Measurements from ENCODE around the gene SCGB2B2.
"Not testable (repeated sequence)": the region's sequence is repeated elsewhere in the genome, so short reads cannot be mapped to it uniquely, and the experiment has no call there.

Gene SCGB2B2

DNA sequence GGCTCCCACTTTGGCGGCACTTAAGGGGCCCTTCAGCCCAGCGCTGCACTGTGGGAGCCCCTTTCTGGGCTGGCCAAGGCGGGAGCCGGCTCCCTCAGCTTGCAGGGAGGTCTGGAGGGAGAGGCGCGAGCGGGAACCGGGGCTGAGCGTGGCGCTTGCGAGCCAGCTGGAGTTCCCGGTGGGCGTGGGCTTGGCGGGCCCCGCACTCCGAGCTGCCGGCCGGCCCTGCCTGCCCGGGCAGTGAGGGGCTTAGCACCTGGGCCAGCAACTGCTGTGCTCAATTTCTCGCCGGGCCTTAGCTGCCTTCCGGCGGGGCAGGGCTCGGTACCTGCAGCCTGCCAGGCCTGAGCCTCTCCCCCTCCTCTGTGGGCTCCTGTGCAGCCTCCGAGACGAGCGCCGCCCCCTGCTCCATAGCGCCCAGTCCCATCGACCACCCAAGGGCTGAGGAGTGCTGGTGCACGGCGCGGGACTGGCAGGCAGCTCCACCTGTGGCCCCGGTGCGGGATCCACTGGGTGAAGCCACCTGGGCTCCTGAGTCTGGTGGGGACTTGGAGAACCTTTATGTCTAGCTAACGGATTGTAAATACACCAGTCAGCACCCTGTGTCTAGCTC lies 8.8 kb downstream of the SCGB2B2 start:
- DNase-seq, result not testable (repeated sequence)

DNA sequence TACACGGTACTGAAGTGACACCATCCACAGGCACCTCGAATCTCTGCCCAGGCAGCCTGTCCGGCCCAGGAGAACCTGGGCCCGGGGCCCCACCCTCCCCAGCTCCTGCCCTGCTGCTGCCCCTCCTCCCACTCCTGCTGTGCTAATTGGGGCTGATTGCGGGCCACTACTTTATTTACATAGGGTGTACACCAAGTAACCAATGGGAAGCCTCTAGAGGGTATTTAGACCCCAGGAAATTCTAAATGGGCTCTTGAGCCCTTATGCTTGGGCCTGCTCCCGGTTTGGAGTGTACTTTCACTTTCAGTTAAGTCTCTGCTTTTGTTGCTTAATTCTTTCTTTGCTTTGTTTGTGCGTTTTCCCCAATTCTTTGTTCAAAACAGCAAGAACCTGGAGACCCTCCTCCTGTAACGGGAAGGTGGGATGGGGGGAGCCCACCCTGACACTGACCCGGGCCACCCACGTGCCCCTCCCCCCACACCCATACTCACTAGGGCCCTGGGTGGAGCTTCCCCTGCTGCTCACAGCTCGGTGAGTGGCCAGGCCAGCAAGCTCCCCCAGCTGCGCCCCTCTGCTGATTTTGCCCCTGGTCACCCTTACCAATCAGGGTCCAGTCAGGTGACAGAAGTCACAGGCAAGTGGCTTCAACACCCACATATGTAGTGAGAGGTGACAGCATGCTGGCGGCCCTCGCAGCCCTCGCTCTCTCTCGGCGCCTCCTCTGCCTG lies 9.4 kb downstream of the SCGB2B2 start:
- no peak for DNase-seq

DNA sequence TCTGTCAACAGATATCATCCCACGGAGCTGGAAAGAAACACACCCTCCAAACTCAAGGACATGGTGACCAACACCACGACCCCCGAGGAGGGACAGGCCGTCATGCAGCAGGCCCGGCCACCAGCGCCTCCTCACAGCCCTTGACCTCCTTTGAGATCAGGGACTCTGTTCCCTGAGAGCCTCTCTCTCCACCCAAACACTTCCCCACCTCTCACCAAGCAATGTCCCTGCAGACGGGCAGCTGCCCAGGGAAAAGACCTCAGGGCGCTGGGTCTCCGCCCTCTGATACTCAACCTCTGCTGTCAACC lies 10.0 kb downstream of the SCGB2B2 start:
- no peak for DNase-seq

DNA sequence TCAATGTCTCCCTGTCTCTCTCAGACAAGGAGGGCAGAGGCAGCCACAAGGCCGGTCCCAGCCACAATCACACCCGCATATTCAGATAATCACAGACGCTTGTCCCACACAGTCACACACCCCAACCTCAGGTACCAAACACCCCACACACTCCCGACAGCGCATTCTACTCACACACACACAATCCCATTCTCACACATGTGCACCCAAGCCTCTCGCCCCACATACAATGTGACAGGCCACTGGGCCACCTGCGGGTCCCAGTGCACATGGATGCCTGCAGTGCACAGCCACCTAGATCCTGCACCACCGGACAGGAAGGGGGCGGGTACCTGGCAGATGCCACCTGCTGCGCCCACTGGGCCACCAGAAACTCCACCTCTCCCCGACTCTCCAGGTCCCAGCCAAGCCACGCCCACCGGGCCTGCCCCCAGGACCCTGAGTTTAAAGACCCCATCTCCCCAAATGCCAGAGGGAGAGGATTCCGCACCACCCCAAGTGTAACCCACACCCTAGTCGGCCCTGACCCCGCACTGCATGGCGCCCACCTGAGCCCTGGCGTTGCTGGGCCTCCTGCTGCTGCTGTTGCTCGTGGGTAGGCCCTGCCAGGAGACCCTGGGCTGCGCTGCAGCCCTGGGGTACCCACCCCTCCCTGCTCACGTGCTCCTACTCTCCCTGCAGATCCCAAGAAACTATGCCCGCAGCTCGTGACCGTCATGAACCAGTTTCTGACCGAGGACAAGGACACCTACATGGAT lies 10.6 kb downstream of the SCGB2B2 start:
- DNase-seq, result no peak

DNA sequence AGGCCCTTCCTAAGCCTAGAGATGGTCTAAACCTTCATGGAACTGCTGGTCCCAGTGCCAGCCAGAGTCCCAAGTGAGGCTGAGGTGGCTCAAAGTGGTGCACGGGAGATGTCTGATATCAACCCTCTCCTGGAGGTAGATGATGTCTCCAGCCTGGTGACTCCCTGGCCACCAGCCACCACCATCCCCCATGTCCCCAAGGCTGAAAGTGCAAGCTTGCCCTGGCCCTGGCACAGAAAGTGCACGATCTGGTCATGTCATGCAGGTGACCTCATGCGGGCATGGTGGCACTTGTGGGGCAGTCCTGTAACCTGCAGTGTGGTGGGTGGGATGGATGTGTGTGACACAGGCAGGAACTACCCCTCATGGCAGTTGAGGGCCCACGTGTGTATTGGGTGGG lies 11.7 kb downstream of the SCGB2B2 start:
- DNase-seq, result not testable (repeated sequence)

DNA sequence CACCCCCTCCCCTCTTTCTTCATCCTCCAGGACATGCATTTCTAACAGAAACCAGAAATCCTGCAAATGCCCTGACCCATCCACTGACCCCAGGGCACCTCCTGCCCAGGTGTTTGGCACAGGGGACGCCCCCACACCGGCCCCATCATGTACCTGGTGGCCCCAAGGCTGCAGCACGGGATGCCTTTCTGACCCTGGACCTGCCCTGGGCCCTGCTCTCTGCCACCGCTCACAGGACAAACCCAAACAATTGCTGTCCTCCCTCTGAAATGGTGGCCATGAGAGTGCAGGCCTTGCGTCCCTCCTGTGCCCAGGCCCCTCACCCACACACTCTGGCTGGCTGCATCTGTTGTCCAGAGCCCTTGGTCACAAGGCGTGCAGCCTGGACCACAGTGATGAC lies 12.1 kb downstream of the SCGB2B2 start:
- no peak for DNase-seq

DNA sequence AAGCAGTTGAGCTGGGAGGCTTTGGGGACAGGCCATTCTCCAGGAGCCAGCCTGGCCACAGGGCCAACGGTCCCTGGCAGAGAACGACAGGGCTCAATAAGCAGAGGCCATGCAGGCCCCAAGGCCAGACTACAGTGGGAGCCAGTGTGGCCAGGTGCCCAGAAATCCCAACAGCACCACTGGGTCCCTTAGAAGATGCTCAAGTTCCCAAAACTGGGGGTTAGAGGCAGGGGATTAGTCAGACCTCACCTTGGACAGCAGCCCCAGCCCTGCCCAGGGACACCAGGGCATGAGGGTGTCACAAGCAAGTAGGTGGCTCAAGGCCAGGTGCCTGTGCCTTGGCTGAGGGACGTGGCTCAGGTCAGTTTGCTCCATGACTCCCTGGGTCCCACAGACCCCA lies 12.8 kb downstream of the SCGB2B2 start:
- no peak for DNase-seq

DNA sequence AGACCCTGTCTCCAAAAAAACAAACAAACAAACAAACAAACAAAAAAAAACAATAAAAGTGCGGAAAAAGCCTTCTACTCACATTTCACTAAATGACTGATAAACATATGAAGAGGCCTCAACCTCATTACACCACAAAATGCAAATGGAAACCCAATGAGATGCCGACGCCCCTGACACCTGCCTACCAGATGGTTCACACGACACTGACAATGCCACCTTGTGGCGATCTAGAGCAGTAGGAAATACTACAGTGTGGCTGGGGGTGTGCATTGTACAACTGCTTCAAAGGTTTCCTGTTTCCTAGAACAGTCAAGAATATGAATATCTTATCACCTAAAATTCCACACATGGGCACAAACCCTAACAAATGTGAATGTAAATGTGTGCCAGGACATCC lies 14.0 kb downstream of the SCGB2B2 start:
- no peak for DNase-seq

DNA sequence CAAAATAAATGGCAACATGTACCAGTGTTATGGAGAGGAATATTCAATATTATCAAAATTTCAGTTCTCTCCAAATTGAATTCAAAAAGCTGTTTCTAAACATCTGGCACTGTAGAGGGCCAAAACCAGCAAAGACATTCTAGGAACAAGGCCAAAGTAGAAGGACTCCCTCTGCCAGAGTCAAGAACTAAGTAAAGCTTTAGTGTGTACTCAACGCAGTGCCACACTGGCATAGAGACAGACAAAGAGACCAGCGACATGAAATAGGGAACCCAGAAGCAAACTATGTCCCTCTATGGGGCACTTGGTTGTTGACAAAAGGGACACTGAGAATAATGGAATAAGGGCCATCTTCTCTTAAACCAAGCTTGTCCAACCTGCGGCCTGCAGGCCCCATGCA lies 15.6 kb downstream of the SCGB2B2 start:
- DNase-seq, result no peak

DNA sequence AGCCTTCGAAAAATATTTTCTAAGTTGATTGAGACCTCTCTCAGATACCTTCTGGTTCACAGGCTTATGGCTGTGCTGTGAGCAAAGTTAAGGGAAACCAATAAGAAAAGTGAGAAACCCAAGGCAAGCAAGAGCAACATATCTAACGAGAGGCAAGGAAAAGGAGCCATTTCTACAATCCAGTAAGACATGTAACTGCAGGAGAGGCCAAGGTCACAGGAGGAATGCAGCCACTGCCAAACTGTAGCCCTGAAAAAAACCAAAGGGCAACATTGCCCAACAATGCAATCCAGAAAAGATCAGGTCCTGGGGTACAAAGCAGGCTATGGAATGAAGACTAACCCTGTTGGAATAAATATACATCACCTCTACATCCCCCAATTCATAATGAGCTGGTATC lies 21.3 kb downstream of the SCGB2B2 start:
- no peak for DNase-seq

DNA sequence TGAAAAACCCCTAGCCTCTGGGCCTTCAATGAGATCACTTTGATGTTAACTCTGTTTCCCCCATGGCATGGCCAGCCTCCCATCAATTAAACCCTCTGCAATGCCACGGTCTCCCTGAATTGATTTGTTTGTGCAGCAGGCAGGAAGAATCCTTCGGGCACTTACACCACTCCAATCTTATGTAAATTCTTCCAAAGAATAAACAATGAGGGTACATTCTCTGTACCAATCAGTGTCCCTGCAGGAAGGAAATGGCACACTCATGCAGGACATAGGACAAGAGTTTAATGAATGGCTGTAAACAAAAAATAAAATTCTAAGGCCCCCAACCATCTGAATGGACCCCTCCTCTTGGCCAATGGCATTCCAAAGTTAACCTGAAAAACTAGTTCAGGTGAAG lies 22.2 kb downstream of the SCGB2B2 start:
- no peak for DNase-seq

DNA sequence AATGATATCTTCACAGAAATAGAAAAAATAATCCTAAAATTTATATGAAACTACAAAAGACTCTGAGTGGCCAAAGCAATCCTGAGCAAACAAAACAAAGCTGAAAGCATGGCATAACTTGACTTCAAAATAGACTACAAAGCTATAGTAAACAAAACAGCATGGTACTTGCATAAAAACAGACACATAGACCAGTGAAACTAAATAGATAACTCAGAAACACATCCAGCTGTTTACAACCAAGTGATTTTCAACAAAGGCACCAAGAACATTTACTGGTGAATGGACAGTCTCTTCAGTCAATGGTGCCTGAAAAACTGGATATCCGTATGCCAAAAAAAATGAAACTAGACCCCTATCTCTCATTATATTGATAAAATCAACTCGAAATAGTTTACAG lies 25.2 kb downstream of the SCGB2B2 start:
- no peak for DNase-seq

DNA sequence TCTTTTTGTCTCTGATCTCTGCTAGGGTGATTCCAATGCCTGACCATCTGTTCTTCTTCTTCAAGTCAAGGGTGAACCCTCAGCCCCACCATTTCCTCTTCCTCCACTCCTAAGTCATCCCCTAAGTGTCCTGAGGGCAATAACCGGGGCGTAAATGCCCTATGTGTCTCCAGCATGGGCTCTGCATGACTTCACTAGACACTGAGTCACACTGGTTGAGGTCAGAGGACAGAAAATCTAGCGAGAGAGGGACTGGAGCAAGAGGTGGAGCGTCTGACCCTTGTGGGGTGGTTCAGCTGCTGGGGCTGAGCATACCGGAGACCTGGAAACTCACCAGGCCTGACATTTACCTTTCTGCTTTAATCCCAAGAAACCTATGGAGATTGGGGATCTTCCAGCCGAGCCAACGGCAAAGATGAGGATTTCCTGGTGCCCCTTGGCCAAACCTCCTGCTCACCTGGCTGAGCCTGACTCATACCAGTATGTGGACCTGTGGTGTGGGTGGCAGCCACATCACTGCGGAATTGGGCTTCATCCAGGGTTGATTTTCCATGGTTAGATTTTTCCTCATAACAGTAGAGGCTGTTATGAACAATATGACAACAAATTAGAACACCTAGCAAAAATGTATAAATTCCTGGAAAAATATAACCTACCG lies 26.9 kb downstream of the SCGB2B2 start:
- no peak for DNase-seq

DNA sequence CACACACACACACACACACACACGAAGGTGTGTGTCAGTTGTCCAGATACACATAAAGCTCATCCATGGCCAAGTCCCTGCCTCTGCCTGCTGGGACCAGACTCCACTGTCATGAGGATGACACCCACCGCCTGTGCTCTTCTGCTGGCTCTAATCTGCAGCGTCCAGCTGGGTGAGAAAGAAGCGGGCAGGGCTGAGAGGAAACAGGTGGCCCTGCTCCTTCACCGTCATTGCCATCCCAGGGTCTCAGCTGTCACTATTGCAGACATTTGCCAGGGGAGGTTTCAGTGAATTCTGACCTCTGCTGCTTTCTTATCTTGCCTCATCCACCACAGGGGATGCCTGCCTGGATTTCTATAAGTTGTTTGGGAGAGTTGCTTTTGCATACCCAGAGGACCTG lies 31.4 kb downstream of the SCGB2B2 start:
- DNase-seq, result no peak

DNA sequence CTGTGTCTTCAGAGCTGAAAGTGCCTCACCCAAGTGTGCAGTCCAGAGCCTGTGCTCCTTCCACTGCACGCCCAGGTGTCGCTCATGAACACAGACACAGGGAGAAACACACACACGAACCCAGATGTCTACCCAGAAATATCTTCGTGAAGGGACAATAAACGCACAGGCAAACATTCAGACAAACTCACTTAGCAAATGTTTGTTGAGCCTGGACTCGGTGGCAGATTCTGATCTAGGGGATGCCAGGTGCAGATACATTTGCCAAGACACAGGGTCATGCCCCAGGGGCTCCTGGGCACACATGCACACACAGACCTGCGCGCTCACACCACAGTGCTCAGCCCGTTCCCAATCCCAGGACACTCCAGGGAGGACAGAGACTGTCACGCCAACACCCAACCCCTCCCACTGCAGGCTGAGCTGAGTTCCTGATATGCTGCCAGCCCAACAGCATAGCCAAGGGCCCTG lies 31.9 kb downstream of the SCGB2B2 start:
- no peak for DNase-seq

DNA sequence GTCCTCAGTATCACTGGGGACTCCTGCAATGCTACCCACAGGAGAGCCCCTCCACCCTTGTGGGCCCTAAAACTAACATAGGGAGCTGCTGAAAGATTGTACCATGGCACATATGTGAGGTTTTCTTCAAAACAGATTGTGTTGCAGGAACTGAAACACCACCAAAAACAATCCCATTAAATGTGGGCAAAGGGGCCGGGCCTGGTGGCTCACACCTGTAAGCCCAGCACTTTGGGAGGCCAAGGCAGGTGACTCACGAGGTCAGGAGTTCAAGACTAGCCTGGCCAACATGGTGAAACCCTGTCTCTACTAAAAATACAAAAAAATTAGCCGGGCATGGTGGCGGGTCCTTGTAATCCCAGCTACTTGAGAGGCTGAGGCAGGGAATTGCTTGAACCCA lies 34.7 kb downstream of the SCGB2B2 start:
- DNase-seq, result no peak

DNA sequence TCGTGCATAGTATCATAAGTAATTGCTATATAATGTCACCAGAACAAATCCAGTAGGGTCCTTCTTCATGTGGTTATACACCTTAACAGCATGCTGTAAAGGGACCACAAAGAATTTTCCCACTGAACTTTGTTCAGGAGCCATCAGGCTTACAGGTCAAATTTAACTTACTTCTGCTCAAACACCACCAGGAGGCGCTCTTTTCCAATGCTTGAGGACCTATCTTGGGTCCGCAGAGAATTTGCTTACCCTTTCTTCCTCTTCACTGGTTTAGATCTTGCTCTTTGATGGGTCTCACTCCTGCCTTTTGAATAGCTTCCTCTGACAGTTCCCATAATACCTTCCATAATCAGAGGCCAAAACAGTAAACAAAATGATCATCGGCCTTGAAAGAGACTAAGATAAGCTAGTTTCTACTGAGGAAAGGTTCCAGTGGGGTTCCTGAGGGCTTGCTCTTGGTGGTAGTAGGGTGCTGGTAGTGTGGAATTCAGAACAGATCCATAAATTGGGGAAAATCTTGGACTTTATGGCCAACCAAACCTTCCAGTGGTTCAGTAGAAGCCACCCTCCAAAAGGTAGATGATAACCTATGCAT lies 37.4 kb downstream of the SCGB2B2 start:
- DNase-seq, result peak; percentile 53

DNA sequence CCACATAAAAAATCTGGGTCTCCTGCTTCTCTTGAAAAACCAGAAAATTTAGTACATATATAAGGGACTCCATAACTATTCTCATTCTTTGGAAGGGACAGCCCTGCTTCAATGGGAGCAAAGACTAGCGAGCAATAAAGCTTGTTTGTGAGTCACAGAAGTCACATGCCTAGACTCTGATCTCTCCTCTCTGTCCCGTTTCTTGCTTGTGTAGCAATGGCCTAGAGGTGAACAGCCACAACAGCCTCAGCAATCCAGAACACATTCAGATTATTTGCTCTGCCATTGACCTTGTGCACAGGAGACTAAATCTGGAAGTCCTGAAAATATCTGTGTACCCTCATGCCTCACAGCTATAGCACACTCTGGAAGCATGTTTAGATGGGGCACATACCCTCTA lies 43.2 kb downstream of the SCGB2B2 start:
- DNase-seq, result no peak
